ENCODE measurements around the gene MUSK. TPM values are rescaled to one million over a fixed set of nuclear protein-coding genes. Genes with fewer than 3 reads are reported as not detected.

MUSK gene
- total RNA-seq, 3 donors from 2014 or later: 0.32 TPM; not detected in 2

DNA sequence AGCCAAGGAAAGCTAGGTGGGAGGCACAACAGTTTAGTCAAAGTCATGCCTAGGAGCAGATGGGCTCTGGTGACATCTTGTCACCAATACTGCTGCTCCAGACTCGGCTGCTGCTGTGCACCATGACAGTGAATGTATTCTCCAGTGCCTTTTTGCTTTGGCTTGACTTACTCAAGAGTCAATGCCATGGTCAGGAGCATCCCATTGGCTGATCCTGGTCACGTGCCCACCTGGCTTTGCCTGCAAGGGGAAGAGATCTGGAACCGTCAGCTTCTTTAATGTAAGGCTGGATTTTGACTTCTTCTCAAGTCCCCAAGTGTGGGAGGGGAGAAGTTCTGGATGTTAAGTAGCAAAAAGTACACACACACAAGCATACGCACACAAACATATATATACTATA lies 19.9 kb upstream of the MUSK start:
- Histone ChIP-seq H3K9me3 (no peaks in the 10 kb centered on the region), H3K27ac (no peak overlapping the region), H3K27me3 (no peaks in the 10 kb centered on the region), H3K4me1 (no peaks in the 10 kb centered on the region), H3K36me3 (no peaks in the 10 kb centered on the region), H3K4me3 (no peak overlapping the region)
- no peak for DNase-seq (ENCODE audit: low spot score in 2 of 2)
- TF ChIP-seq POLR2A (IDR thresholded peaks at IDR 0.05): no peak
- no peak for TF ChIP-seq CTCF (IDR thresholded peaks at IDR 0.05)
- TF ChIP-seq POLR2AphosphoS5 (IDR thresholded peaks at IDR 0.05): no peak
- intact Hi-C loops (cut with DNase I; ENCODE audit: low total_unique reads): no loop called here

DNA sequence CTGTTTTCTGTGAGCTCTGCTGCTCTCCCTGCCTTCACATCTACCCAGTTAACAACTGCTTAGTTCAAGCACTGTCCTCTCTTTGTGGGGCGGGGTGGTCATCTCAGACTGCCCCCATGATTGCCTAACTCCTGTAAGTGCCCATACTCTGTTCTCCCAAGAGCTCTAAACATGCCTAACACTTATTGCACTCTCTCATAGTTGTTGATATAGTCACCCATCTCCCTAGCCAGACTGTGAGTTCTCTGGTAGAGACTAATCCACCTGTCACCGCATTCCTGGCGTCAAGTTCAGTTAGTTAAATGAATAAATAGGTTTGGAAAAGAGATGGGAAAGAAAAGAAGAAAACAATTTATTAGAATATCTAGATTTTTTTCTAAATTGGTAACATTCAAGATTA lies 18.3 kb upstream of the MUSK start:
- TF ChIP-seq CTCF (IDR thresholded peaks at IDR 0.05) (no peak), POLR2AphosphoS5 (IDR thresholded peaks at IDR 0.05) (no peak), POLR2A (IDR thresholded peaks at IDR 0.05) (no peak)
- intact Hi-C loops (cut with DNase I; ENCODE audit: low total_unique reads): no loop called here
- Histone ChIP-seq H3K4me1 (no peaks in the 10 kb centered on the region), H3K4me3 (no peak overlapping the region), H3K36me3 (no peaks in the 10 kb centered on the region), H3K27ac (peak overlapping the region; percentile 22 to 75), H3K9me3 (no peaks in the 10 kb centered on the region), H3K27me3 (no peaks in the 10 kb centered on the region)
- DNase-seq (ENCODE audit: low spot score in 2 of 2): no peak

DNA sequence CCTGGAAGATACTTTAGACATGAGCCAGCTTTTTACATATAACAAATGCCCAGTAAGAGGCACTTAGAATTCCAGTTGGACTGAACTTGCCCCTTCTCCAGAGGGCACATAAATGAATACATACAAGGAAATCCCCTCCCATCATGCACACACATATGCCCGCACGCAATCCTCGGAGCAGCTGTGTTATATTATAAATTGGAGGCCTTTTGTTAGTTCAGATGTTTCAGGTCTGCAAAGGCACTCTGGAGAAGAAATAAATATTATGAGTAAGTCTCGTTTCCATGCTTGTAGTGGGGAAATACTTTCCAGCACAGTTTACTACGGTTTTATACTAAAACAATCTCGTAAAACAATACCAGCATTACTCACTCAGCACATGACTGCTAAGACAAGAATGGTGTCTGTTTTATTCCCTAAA lies 17.6 kb upstream of the MUSK start:
- TF ChIP-seq CTCF (IDR thresholded peaks at IDR 0.05) (no peak), POLR2AphosphoS5 (IDR thresholded peaks at IDR 0.05) (no peak), POLR2A (IDR thresholded peaks at IDR 0.05) (no peak)
- no peaks in the 10 kb centered on the region for H3K36me3 ChIP-seq
- DNase-seq (ENCODE audit: low spot score in 2 of 2): no peak
- no peak overlapping the region for H3K4me3 ChIP-seq
- H3K27me3 ChIP-seq: no peaks in the 10 kb centered on the region
- intact Hi-C loops (cut with DNase I; ENCODE audit: low total_unique reads): no loop called here
- H3K27ac ChIP-seq: peak overlapping the region; percentile 68 to 75
- no peaks in the 10 kb centered on the region for H3K4me1 ChIP-seq
- H3K9me3 ChIP-seq: no peaks in the 10 kb centered on the region

GRCh38 chr9:110655754-110656641 lies 12.6 kb upstream of the MUSK start:
- H3K27ac ChIP-seq: peak overlapping the region in 1 of 2 donors; percentile 30
- no peak overlapping the region for H3K4me3 ChIP-seq

More at GRCh38 chr9:110655754-110656641, 12.6 kb upstream of the MUSK start:
- H3K9me3 ChIP-seq: no peaks in the 10 kb centered on the region
- no peaks in the 10 kb centered on the region for H3K27me3 ChIP-seq
- peak in 2 of 3 donors; percentile 26 to 33 for TF ChIP-seq POLR2AphosphoS5 (IDR thresholded peaks at IDR 0.05)
- TF ChIP-seq CTCF (IDR thresholded peaks at IDR 0.05): no peak
- TF ChIP-seq POLR2A (IDR thresholded peaks at IDR 0.05): no peak
- H3K36me3 ChIP-seq: no peaks in the 10 kb centered on the region
- H3K4me1 ChIP-seq: no peaks in the 10 kb centered on the region
- DNase-seq (ENCODE audit: low spot score in 2 of 2): no peak
- intact Hi-C loops (cut with DNase I; ENCODE audit: low total_unique reads): no loop called here
